ENCODE data around the gene ATXN7L3. TPM values are rescaled to one million over a fixed set of nuclear protein-coding genes. Genes with fewer than 3 reads are reported as not detected.

The ATXN7L3 gene
- total and polyA plus RNA-seq, 12 donors = 23.7 to 40.6 (median 30.7) TPM

- 93 to 95% methylated on average over 4 of the region's 4 CpGs for WGBS, 2 donors
- no peaks in the 10 kb centered on the region for H3K4me1 ChIP-seq
- no peak overlapping the region for H3K4me3 ChIP-seq
- peak in 4 of 8 donors; percentile 16 to 30 (median 22) for ATAC-seq
- no peak for DNase-seq
- peaks cover 0 to 63% (median 8%) of the 10 kb centered on the region in 9 donors for H3K36me3 ChIP-seq
- intact Hi-C loops (cut with DNase I) = no loop called here
- H3K9me3 ChIP-seq = no peaks in the 10 kb centered on the region
- no peak for TF ChIP-seq CTCF (IDR thresholded peaks at IDR 0.05)
- no peak overlapping the region for H3K27ac ChIP-seq
- H3K27me3 ChIP-seq = no peaks in the 10 kb centered on the region
These were observed 22.0 kb downstream of the ATXN7L3 start for GRCh38 chr17:44177640-44178039.

- peak in 4 of 8 donors; percentile 9 to 40 (median 27) for ATAC-seq
These were observed 22.8 kb downstream of the ATXN7L3 start for GRCh38 chr17:44176671-44177501.

GRCh38 chr17:44176257-44176656, 23.4 kb downstream of the ATXN7L3 start:
- intact Hi-C loops (cut with DNase I) = no loop called here
- Histone ChIP-seq H3K4me3 (no peak overlapping the region), H3K36me3 (peaks cover 0 to 56% (median 0%) of the 10 kb centered on the region in 9 donors), H3K27ac (no peak overlapping the region), H3K9me3 (no peaks in the 10 kb centered on the region), H3K4me1 (peaks cover 0 to 10% (median 0%) of the 10 kb centered on the region in 9 donors), H3K27me3 (no peaks in the 10 kb centered on the region)
- TF ChIP-seq CTCF (IDR thresholded peaks at IDR 0.05) = no peak
- ATAC-seq (no peak), DNase-seq (no peak)
- 100% methylated on average over 1 of the region's 1 CpG for WGBS, 2 donors

More at GRCh38 chr17:44176671-44177501, 22.8 kb downstream of the ATXN7L3 start:
- 93 to 94% methylated on average over 54 of the region's 54 CpGs for WGBS, 2 donors
- H3K4me1 ChIP-seq = peaks cover 0 to 4% (median 0%) of the 10 kb centered on the region in 9 donors
- no peaks in the 10 kb centered on the region for H3K9me3 ChIP-seq
- TF ChIP-seq CTCF (IDR thresholded peaks at IDR 0.05) = no peak
- no peaks in the 10 kb centered on the region for H3K27me3 ChIP-seq
- intact Hi-C loops (cut with DNase I) = no loop called here
- no peak overlapping the region for H3K4me3 ChIP-seq
- no peak overlapping the region for H3K27ac ChIP-seq
- DNase-seq = no peak
- peaks cover 0 to 61% (median 5%) of the 10 kb centered on the region in 9 donors for H3K36me3 ChIP-seq

DNA sequence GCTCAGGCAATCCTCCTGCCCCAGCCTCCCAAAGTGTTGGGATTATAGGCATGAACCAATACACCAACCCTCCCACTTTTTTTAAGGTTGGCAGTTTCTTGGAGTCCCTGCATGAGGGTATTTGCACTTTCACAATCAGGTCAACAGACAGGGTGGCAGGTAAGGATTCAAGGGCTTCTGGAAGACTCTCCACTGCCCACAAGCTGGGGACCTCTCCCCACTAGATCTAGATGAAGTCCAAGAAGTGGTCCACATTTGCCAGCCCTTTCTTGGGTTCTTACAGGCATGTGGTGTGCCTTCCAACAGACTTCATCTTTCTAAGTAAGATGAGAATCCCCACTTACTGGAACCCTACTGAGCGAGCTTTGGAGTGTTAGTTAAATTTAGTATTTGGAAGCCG, 25.3 kb downstream of the ATXN7L3 start:
- no peak overlapping the region for H3K27ac ChIP-seq
- no peak overlapping the region for H3K4me3 ChIP-seq
- H3K9me3 ChIP-seq = no peaks in the 10 kb centered on the region
- WGBS, 2 donors = 94 to 97% methylated on average over 2 of the region's 2 CpGs
- intact Hi-C loops (cut with DNase I) = no loop called here
- no peak for TF ChIP-seq CTCF (IDR thresholded peaks at IDR 0.05)
- H3K27me3 ChIP-seq = no peaks in the 10 kb centered on the region
- DNase-seq (no peak), ATAC-seq (no peak)
- peaks cover 0 to 24% (median 8%) of the 10 kb centered on the region in 9 donors for H3K4me1 ChIP-seq
- peaks cover 0 to 56% (median 0%) of the 10 kb centered on the region in 9 donors for H3K36me3 ChIP-seq

All from heart right ventricle (tissue), 16 donors.